GM21825 (cell line): Measurements from ENCODE around the gene ZBTB20.

Source experiments
- ATAC-seq: cut with Tn5 transposase; IDR thresholded peaks from one replicate; pipeline ENCODE4 v1.9.1; 2021; ENCODE audit warnings: mild to moderate bottlenecking, moderate library complexity; ENCODE audit not compliant: unreplicated experiment

ZBTB20 gene

DNA sequence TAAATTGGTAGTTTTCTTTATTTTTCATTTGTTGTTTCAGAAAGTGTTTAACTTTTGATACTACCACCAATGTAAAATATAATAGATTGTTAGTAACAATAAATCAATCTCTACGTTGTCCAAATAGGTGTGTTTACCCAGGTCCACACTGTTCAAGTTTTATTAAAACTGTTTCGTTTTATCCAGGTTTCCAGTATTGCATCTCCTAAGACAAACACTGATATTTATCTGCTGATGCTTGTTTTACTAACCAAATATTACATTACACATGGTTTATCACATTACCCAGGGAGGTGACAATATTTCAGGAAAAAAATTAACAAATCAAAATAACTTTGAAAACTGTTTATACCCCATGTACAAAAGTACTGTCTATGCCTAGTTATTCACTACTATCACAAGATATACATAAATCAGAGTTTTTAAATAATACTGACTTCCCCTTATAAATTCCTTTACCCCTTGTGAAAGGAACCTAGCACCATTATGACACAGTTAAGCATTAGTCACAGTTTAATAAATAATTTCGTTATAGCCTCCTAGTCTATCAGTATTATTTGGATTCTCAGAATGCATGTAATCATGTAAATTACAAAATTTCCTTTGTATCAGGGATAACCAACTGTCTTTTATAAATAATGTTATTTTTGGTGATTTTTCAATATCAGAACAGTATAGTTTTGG lies 205.3 kb downstream of the ZBTB20 start:
- ATAC-seq = no peak

DNA sequence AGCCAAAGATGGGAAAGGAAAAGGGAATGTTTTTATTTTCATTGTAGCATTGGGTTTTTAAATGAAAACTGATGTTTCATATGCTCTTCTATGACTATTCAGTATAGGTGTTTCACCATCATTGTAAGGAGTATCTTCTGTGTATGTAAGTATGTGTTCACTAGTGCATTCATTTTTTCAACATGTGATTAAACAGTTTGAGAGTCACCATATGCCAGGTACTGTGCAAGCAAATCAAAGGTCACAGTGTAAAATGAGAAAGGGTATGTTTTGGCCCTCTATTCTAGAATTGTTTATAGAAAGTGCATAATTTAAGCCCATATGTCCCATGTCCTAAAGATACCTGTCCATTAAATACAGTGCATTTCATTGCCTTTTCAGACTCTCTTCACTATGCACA lies 207.2 kb downstream of the ZBTB20 start:
- ATAC-seq = no peak

DNA sequence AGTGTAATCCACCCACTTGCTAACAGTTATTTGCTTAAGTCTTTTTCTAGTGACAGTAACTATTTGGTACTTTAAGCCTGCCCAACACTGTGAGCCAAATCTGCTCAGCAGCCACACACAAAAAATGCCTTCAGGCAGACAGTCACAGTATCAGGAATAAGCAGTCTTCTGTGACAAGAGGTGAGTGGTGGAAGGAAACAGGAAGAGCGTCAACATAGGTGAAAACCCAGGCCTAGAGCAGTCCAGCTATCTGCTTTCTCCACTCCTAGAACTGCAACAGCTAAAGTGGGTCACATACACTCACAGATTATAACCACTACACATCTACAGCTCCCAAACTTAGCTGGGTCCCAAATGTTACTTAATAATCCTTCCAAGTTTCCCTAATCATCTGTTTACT lies 213.7 kb downstream of the ZBTB20 start:
- no peak for ATAC-seq

DNA sequence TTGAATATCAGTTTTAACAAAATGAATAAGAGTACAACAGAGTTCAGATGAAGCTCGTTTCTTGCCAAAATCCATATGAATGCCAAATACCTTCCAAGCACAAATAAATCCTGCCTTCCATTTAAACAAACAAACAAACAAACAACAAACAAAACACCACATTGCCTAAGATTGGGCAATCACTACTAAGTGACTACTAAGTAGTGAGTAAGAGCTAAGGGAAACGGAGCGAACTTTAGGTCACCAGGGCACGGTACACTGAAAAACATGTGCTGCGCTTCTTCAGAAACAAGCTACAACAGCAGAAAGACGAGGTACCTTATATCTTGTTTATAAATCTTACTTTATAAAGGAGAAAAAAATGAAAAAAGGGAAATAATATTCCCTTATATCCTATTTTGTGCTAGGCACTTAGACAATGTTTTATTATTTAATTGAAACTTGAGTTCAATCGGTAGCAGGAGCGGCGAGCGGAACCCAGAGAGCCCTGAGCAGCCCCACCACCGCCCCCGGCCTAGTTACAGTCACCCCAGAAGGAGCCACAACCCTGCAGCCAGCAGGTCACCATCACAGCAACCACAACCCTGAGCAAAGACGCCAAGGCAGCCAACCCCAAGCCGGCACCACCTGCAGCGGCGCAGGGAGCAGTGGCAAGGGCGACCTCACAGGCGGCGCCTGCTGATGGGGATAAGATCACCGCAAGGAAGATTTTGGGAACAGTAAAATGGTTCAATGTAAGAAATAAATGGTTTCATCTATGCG lies 216.9 kb downstream of the ZBTB20 start:
- ATAC-seq = no peak

DNA sequence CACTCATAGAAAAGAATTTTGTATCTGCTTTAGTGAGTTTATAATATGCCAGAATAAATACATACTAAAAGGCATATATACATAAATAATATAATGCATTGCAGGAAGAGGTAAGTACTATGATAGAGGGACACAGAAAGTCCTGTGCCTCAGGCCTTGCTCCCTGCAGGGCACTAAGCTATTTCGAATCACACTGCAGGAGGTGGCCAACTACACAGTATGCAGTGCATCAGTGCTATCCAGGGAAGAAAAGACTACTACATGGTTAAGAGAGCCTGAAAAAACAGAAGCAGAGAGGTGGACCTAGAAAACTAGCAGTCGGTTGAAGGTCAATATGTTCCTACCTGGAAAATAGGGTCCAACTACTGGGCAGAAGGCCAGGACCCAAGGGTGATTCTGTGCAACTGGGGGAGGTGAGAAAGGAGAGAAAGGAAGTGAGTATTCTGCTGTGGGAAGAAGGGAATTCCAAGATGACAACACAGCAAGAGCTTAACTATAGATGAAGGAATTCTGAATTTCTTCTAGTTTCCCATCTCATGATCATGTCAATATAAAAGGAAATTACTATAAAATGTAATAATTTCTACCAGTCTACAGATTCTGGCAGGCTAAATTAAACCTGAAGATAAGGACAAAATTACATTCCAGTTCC lies 218.0 kb downstream of the ZBTB20 start:
- ATAC-seq = no peak

DNA sequence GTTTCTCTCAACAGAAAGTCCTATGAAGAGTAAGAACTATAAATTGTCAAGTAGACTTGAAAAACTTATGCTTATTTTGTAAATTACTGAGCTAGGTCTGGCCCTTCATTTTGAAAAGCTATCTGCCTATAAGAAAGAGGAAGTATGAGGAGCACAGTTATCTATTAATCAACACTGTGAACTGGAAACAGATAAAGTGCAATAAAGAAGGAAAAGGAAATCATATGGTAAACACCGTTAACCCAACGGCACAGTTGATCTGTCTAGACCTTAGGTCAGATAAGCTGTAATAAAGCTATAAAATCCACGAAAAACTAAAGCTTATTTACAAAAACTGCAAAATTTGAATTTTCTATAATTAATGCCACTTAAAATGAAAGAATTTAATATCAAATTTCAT lies 242.5 kb downstream of the ZBTB20 start:
- no peak for ATAC-seq

DNA sequence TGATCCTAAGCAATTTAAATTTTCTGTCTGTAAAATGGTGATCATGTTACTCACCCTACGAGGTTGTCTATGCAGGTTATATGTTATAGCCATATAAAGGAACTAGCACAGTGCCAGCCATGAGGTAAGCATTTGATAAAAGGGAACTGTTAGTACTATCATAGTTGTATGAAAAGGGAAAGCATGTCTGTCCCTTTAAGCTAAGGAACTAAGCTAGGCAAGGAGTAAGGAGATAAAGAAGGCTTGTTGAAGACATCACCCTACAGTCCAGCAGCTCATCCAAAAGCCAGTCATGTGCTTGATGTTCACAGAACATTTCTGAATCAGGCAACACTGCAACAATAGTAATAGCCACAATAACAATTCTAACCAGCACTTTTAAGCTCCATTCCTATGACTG lies 243.9 kb downstream of the ZBTB20 start:
- no peak for ATAC-seq

DNA sequence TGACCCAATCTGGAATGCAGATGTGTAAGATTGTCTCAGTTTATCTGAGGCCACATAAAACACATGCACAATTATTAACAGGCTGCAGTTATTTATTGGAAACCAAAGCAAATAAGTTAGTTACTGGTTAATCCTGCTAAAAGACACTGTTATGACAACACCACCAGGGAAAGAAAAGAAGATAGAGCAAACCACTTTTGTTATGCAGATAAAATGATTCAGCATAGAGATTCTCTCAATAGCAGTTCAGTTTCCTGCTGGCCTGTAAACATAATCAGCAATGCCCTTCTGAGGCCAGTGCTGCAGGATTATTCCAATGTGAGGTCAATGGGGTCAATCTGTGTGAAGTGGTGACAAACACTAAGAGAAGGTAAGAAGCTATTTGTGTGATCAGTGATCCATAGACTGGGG lies 244.4 kb downstream of the ZBTB20 start:
- ATAC-seq = no peak

DNA sequence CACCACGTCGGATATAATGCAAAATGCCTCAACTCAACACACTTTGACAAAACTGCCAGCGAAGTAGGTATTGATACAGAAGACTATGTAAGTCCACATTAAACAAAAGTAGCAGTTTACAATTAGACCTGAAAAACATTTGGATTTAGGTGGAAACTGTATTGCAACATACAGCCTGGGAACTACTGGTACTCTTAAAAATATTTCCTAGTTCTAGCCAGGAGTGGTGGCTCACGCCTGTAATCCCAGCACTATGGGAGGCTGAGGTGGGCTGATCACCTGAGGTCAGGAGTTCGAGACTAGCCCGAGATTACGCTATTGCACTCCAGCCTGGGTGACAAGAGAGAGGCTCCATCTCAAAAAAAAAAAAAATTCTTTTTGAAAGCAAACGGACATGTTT lies 246.2 kb downstream of the ZBTB20 start:
- no peak for ATAC-seq

DNA sequence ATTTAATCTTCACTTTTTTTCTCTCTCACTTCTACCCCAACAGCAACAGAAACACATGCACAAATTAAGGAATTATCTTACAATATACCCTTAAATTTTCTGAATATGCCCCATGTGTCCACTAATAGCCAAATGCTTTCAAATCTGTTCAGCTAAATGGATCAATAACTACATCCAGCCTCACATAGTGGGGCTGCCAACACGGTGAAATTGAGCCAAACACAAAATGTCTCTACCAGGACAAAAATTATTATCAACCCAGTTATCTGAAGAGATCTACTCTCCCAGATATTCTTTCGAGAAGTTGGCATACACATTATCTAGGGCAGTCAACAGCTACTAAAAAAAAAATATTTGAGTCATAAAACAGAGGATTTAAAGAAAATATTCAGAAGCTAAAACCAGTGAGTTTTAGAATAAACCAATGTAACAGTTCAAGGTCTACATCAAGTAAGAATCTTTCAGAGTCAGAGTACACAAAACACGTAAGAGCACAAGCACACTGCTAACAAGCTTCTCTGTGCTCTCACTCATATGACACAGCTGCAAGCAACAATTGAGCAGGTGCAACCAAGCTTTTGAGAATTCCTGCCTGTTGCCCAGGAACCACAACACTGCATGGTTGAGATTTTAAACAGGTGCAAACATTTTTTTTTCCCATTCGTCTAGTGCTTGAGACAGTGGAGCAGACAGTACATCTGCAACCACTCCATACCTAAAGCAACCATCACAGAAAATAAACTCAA lies 247.7 kb downstream of the ZBTB20 start:
- no peak for ATAC-seq

DNA sequence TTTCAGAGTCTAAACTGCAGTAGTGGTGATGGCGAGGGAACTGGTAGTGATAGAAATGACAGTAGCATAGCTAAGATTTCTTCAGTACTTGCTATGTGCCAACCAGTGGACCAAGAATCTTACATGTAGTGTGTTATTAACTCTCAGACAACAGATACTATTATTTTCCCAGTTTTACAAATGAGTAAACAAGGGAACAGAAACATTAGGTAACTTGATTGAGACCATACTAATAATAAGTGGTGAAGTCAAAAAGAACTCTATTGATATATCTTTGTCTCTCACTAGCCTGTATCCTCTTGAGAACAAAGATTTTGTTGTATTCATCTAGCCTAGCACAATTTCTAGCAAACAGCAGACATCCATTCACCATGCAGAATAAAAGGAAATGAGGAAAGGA lies 250.1 kb downstream of the ZBTB20 start:
- ATAC-seq = no peak

DNA sequence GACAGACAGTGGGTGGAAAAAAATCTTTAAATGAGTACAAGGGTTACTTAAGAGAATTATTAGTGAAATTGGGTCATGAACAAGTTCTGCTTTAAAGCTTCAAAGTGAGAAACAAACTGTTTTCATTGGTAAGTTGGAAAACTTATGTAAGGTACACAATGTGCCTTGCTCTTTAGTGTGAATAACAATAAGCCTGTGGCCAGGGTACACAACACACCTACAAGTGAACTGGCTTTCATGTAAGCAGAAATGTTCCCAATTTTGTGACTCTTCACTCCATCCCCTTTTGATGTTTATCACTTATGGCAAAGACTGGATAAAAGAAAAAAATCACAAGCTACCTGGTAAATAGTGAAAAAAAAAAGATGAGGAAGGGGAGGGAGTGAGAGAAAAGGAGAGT lies 253.7 kb downstream of the ZBTB20 start:
- ATAC-seq = no peak

DNA sequence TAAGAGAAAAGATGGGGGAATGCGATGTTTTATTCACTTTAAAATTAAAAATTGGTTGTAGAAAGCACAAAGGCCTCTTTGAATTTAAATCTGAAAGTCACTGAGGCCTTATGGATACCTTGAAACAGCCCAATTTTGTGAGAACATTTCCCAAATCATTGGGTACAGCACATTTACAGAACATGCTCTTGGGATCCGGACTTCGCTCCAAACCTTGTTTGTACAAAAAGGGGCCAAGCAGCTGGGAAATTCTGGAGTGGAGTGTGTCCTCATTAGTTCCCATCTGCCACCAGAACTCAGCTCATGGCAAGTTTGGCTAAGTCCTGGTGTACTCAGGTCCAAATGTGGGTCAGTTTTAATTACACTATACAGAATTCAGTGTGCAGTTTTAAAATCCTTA lies 254.2 kb downstream of the ZBTB20 start:
- no peak for ATAC-seq

DNA sequence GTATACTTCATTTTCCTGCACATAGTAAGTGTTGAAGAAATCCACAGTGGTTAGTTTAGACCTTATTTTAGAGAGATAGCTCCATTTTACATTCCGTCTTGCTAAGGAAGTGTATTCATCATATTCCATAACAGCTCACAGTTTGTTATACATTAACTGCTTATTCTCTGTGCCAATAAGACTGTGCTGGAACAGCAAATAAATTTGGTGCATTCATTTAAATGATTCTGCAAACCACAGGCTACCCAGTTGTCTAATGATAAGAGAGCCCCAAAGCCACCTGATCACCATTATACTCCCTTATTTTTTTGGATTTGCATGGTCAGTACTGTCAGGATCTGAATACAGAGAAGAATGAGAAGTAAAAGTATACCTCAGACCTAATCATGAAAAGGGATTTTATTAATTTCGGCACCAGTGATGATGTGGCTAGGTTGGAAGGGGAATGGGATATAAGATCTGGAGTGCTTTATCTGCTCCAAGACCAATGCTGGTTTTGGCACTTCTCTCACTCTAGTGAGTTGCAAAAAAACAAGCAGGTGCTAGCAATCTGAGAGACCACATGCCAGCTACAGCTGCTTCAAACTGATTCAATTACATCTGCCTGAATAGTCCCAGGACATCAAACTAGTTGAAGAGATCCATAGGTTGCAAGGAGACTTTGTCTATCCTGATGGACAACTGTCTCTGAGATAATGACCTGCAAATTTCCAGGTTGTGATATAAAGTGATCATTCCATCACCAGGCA lies 254.8 kb downstream of the ZBTB20 start:
- no peak for ATAC-seq

DNA sequence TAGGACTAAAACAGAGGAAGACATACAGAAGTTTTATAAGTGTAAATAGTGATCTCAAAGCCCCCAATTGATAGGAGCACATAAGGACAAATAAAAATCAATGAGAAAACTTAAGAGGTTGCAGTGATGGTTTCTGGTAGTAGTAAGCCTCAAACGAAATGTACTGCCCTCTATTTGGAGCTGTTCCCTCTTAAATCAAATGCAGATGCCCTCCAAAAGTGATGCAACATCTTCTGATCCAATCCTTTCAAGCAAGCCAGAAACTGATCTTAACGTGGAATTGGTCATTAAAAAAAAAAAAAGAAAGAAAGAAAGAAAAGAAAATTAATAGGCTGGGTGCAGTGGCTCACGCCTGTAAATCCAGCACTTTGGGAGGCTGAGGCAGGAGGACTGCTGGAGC lies 259.3 kb downstream of the ZBTB20 start:
- ATAC-seq = no peak

DNA sequence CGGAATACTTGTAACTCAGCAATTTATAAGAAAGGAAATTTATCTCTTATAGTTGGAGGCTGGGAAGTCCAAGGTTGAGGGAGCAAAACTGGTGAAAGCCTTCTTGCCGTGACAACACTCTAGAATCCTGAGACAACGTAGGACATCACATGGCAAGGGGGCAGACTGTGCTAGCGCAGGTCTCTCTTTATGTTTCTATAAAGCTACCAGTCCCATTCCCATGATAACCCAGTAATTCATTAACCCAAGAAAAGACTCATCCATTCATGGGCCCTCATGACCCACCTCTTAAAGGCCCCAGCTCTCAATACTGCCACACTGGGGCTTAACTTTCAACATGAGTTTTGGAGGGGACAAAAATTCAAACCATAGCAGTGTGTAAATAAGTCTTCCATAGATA lies 260.2 kb downstream of the ZBTB20 start:
- no peak for ATAC-seq

DNA sequence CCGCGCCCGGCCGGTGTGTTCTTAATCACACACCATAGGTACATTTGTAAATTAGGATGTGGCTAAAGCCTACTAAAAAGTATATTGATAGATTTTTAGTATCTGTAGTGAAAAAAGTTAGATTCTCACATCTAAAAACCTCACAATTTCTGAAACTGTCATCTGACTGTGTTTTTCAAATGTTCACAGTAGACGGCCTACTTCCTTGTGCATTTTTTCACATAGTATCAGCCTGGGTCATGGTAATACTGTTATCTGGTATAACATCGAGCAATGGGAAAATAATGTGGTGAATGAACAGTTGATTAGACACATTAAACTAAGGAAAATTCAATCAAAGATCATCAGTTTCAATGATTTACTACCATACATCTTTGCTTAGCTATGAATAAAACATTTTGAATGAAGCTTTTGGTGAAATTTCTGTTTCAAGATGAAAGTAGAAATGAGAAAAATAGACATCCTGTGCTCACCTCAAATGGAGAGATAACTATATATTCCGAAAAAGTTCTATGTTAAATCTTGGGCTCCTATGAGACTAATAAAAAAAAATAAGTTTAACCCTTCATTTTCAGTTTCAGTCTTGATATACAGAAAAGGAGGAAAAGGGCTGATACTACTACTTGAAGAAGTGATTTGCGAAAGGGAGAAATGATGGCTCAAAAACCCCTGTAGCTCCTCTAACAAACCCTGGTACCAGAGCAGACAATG lies 262.7 kb downstream of the ZBTB20 start:
- no peak for ATAC-seq

DNA sequence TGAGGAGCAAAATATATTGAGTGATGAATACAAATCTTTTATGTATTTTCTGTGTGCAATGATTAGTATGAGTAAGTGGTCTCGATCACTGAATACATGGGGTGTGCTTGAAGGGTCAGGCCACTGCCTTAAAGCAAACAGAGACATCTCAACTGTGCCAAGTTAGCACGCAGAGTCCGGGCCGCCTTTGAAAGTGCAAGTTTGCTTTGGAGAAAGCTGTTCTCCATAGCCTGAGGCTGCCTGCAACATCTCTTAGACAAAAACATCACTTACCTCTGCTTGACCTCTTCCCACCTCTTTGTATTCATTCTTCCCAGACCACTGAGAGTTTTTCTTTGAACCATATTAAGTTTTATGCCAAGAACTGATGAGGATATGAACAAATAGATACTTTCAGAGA lies 267.0 kb downstream of the ZBTB20 start:
- no peak for ATAC-seq

DNA sequence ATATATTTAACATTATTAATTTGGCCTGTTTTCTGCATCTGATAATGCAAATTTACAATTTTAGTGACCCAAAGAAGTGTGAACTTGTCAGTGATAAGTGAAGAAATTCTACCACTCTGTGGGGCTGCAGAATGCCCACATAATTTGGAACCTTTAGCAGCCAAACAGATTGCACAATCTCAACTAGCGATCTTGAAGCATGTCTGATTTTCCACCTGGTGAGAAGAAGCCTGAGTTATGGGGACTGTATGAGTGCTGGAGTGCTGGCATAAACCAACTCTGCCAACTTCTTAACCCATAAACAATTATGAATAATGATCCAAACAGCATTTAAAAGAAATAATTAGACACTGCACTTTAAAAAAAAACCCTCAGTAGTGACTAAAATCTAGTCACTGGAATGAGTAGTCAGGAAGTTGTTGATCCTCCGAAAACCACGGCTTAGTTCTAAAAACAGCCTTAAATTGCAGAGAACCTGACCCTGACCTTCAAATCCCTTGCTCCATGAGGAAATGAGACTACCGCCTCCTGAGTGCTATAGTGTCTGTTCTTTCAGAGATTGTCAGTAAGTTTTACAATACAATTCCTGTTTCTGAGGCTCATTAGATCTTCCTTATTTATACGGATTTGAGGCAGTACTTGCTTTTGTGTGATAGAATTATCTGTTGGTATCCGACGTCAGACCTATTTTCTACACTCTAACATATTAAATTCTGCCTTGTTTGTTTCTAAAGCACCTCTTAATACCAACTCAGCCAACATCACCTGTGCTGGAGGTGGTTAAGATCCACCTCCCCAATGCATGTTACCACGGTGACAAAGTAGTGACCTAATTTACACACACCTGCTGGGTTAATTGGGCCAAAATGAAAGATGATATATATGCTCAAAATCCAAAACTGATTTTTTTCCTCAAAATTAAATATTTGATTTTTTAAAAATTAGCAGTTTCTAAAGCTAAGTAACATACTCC lies 267.7 kb downstream of the ZBTB20 start:
- ATAC-seq = peak; percentile 69
